ENCODE data around the gene CNTN1.
"Not testable (repeated sequence)": the region's sequence is repeated elsewhere in the genome, so short reads cannot be mapped to it uniquely, and the experiment has no call there.

CNTN1 gene

GRCh38 chr12:41026151-41026550 is 333.9 kb downstream of the CNTN1 start:
- DNase-seq (ENCODE audit: low read depth, low spot score), result no peak

DNA sequence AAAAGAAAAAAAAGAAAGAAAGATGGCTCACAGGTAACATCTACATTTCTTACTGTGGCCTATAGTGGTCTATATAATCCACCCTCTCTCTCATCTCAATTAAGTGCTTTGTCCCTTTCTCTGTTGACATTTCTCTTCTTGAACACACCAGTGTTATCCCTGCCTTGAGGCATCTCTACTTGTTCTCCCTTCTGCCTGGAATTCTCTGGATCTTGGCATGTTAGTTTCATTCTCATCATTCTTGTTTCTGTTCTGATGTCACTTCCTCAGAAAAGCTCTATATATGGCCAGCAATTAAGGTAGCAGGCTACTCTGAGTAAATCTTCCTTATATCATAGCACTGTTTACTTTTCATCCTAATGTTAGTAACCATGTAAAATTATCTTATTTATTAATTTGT is 340.1 kb downstream of the CNTN1 start:
- no peak for DNase-seq (ENCODE audit: low read depth, low spot score)

DNA sequence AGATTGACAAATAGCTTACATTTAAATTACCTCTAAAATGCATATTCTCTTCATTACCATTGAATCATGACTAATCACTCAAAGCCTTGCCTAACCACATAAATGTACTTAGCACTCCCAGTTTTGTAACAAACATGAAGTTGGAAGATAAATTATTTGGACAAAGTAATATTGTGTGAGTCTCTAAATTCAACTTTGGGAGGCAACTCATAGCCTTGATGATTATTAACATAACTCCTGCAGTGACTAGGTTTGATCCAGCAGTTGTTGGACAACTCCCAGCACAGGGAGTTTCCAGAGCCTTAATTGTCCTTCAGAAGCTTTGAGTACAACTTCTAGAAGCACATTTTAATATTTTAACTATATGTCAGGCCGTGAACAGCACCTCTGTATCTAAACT is 342.4 kb downstream of the CNTN1 start:
- DNase-seq (ENCODE audit: low read depth, low spot score), result no peak

DNA sequence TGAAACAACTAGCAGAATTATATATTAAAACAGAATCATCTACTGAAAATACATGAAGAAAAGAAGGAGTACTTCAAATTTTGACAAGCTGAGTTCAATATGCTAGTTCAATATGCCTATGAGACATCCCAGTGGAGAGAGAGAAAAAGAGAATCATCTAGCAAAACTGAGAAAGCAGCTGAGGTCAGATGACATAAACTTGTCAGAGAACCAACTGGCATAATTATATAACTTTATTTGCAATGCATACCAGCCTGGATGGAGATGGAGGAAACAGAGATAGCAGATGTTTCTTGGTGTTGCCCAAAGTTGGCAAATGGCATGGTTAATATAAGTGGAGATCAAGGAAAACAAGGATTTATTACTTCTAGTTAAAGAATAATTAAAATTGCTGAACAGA is 347.2 kb downstream of the CNTN1 start:
- no peak for DNase-seq (ENCODE audit: low read depth, low spot score)

DNA sequence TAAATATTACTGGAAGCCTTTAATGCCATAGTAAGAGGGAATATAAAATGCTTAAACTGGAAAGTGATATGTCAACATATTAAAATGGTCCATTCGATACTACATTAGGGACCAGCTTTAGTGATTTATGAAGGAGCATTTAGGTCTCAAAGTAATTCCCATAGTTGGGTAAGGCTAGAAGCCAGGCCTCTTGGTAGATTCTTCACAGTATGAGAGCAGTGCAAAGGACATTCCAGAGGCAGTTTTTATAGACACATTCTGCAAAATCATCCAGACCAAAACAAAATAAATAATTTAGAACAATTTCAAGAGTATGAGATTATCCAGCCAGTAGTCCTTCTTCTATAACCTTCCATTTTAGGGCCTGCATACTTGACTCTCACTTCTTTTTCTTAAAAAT is 353.3 kb downstream of the CNTN1 start:
- DNase-seq (ENCODE audit: low read depth, low spot score), result no peak

DNA sequence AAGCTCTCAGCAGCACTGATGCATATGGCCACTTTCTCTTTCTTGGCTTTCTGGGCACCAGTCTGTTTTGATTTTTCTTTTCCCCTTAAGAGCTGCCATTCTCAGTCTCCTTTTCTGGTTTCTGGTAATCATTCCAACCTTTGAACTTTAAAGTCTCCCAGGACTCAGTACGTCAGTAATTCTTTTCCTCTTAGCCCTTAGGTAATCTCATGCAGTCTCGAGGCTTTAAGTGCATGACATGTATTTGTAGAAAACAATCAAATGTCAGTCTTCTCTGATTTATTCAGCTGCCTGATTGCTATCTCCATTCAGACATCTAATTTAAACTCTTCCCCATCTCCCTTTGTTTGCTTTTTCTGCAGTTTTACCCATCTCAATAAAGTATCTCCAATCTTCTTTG is 356.8 kb downstream of the CNTN1 start:
- no peak for DNase-seq (ENCODE audit: low read depth, low spot score)

DNA sequence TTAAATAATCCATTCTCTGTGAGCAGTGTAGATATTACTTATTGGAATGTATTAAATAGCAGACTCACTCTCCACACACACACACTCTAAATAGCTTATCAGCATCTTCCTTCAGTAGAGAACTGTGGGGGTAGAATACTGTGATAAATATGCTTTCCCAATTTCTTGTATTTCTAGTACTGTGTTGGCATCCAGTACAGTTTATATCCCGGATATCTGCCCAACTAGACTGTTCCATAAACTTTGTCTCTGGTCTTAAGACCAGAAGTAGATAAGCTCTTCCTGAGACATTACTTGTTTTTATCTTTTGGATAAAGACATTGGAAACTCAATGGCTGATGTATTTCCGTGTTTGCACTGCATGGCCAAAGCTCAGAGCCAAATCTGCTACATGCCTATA is 359.7 kb downstream of the CNTN1 start:
- no peak for DNase-seq (ENCODE audit: low read depth, low spot score)

- DNase-seq (ENCODE audit: low read depth, low spot score), result no peak
These were observed 360.2 kb downstream of the CNTN1 start for GRCh38 chr12:41052441-41052840.

DNA sequence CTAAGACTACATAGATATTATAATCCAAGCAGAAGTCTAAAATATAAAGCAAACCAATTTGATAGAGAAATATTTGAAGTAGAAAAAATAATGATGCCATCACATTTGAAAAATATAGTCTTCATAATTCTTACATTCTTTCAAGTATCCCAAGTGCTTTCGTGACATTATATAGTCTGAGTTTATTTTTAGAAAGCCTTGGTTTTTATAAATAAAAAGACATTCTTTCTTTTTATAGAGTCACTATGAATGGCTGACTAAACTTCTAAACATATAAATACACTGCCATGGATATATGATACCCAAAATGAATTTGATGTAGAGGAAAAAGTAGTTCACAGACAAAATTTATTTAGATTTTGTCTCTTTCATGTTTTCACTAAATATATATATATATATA is 360.8 kb downstream of the CNTN1 start:
- no peak for DNase-seq (ENCODE audit: low read depth, low spot score)

- DNase-seq (ENCODE audit: low read depth, low spot score), result no peak
These were observed 363.8 kb downstream of the CNTN1 start for GRCh38 chr12:41055875-41056577.

DNA sequence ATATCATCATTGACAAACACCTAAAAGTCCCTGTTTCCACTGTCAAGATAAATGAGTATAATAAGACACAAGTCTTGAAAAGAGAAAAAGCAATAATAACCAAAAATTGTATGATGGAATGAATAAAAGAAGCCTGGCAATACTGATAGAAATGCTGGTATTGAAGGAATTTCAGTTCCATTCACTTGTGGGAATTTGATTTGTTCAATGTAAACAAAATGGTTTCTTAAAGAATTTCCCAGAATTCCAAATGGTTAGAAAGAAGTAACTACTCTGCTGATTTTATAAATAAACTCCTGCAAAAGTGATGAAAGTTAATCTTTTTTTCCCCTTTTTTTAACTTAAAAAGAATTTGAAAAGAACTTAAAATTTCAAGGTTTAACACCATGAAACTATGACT is 366.0 kb downstream of the CNTN1 start:
- no peak for DNase-seq (ENCODE audit: low read depth, low spot score)

GRCh38 chr12:41061192-41061591 is 369.0 kb downstream of the CNTN1 start:
- no peak for DNase-seq (ENCODE audit: low read depth, low spot score)

- DNase-seq (ENCODE audit: low read depth, low spot score), result no peak
These were observed 372.2 kb downstream of the CNTN1 start for GRCh38 chr12:41064411-41064810.

- no peak for DNase-seq (ENCODE audit: low read depth, low spot score)
These were observed 375.9 kb downstream of the CNTN1 start for GRCh38 chr12:41067941-41068645.

DNA sequence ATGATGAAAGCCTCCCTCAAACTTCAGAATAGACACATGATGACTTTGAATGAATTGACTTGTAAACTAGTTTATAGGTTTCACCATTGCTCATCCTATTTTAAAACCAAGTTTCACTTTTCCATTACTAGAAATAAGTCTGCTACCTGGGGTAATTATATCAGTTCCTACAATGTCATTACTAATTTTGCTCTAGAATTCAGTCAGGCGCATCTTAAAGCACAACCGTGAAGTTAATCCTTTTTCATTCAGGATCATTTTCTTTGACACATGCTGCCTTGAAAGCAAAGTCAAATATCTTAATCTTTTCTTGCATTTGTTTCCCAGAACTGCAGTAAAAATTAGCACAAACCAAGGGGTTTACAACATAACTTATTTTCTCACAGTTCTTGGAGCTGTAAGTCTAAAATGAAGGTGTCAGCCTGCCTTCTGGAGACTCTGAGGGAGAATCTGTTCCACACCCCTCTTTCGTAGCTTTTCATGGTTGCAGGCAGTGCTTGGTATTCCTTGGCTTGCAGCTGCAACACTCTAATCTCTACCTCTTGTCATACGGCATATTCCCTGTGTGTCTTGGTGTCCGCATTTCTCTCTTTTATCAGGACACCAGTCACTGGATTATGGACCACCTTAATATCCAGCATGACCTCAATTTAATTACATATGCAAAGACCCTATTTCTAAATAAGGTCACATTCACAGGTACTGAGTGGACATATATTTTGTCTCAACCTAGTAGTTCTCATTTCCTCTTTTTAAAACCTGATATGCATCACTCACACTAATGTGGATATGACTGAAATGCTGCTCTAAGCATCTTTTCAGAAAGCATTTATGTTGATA is 381.6 kb downstream of the CNTN1 start:
- DNase-seq (ENCODE audit: low read depth, low spot score), result no peak

DNA sequence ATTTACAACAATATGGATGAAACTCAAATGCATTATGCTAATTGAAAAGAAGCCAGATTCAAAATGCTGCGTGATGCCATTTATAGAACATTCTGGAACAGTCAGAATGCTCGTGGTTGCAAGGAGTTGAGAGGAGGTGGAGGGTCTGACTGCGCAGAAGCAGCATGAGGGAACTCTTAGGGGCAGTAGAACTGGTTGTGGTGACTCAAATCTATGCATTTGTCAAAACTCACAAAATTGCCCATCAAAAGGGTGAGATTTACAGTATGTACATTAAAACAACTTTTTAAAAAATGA is 382.2 kb downstream of the CNTN1 start:
- no peak for DNase-seq (ENCODE audit: low read depth, low spot score)

GRCh38 chr12:41076114-41076513 is 383.9 kb downstream of the CNTN1 start:
- DNase-seq (ENCODE audit: low read depth, low spot score), result no peak

GRCh38 chr12:41081241-41081640 is 389.0 kb downstream of the CNTN1 start:
- not testable (repeated sequence) for DNase-seq (ENCODE audit: low read depth, low spot score)

DNA sequence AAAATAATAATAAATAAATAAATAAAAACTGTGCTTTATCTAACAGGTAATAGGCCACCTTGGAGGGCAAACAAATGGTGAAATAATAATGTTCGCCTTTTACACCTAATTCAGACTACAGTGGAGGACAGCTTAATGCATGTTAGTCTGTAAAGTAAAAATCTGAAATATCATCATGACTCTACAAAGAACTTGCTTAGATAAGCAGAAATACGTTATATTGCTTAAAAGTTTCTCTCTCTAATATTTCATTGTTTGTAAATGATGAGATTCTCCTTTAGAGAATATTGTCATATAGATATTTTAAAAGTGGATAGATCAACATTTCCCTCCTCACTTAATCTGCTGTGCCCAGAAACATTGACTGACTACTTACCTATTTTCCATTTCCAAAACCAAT is 397.2 kb downstream of the CNTN1 start:
- DNase-seq (ENCODE audit: low read depth, low spot score), result no peak

- no peak for DNase-seq (ENCODE audit: low read depth, low spot score)
These were observed 399.9 kb downstream of the CNTN1 start for GRCh38 chr12:41092115-41092514.

GRCh38 chr12:41096797-41097196 is 404.6 kb downstream of the CNTN1 start:
- DNase-seq (ENCODE audit: low read depth, low spot score), result no peak

- no peak for DNase-seq (ENCODE audit: low read depth, low spot score)
These were observed 408.3 kb downstream of the CNTN1 start for GRCh38 chr12:41100572-41100971.

DNA sequence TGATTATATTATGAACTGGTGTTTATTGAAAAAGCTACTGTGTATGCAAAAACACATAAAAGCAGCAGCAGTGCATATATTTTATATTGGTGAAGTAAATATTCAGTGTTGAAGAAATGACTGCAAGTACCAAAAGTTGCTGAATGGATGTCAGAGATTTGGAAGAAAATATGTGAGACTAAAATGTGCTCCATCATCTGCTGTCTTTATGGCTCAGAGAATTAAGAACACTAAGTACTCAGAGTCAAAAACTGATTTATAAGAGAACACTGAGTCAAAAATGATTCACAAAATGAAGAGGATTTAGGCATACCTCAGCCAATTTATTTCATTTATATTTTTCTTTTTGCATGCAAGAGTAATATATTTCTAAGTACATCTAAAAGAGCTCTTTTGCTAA is 409.6 kb downstream of the CNTN1 start:
- no peak for DNase-seq (ENCODE audit: low read depth, low spot score)

Measured in iPS DF 19.7 (cell line).